Measurements from ENCODE around the gene FSIP1. TPM values are rescaled to one million over a fixed set of nuclear protein-coding genes. Genes with fewer than 3 reads are reported as not detected.
A peak's percentile ranks its signal among the peaks of the same experiment; 100 is the strongest.

Gene FSIP1
- total and polyA plus RNA-seq, 9 of the 15 experiments (the other 6 are each of a cell fraction or from before 2014, with no cell fraction given): 0.07 to 0.51 (median 0.29) TPM

GRCh38 chr15:39782441-39783138 lies at the start of gene FSIP1 (continued):
- TF ChIP-seq ATF3 (IDR thresholded peaks at IDR 0.05) (no peak), ATF3 (CRISPR knock-in tag; conservative IDR thresholded peaks at IDR 0.05) (no peak), ZNF609 (CRISPR knock-in tag; IDR thresholded peaks at IDR 0.05; ENCODE audit: borderline replicate concordance) (no peak), ZHX1 (conservative IDR thresholded peaks at IDR 0.05; ENCODE audit: low read length) (peak; percentile 95), RREB1 (CRISPR knock-in tag; IDR thresholded peaks at IDR 0.05) (peak; percentile 98), NCOR1 (IDR thresholded peaks at IDR 0.05) (no peak), ZBTB17 (CRISPR knock-in tag; IDR thresholded peaks at IDR 0.05) (no peak), TEAD1 (CRISPR knock-in tag; IDR thresholded peaks at IDR 0.05) (no peak), ESRRB (CRISPR knock-in tag; IDR thresholded peaks at IDR 0.05; ENCODE audit: borderline replicate concordance) (no peak)

Data from K562 (cell line).